GM19324 (cell line): ENCODE results near the gene CD37.
"Not testable (repeated sequence)": the region's sequence is repeated elsewhere in the genome, so short reads cannot be mapped to it uniquely, and the experiment has no call there.

Source experiments
- ATAC-seq: cut with Tn5 transposase; IDR thresholded peaks from one replicate; pipeline ENCODE4 v1.9.1; 2021; ENCODE audit warnings: mild to moderate bottlenecking, moderate library complexity; ENCODE audit not compliant: unreplicated experiment, low FRiP score

The CD37 gene

DNA sequence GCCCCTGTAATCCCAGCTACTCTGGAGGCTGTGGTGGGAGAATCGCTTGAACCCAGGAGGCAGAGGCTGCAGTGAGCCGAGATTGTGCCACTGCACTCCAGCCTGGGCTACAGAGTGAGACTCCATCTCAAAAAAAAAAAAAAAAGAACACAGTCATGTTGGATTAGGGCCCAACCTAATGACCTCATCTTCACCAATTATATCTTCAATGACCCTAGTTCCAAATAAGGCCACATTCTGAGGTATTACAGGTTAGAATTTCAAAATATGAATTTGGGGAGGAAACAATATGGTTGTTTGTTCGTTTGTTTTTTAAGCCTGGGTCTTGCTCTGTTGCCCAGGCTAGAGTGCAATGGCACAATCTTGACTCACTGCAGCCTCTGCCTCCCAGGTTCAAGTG, 38.0 kb downstream of the CD37 start:
- not testable (repeated sequence) for ATAC-seq

DNA sequence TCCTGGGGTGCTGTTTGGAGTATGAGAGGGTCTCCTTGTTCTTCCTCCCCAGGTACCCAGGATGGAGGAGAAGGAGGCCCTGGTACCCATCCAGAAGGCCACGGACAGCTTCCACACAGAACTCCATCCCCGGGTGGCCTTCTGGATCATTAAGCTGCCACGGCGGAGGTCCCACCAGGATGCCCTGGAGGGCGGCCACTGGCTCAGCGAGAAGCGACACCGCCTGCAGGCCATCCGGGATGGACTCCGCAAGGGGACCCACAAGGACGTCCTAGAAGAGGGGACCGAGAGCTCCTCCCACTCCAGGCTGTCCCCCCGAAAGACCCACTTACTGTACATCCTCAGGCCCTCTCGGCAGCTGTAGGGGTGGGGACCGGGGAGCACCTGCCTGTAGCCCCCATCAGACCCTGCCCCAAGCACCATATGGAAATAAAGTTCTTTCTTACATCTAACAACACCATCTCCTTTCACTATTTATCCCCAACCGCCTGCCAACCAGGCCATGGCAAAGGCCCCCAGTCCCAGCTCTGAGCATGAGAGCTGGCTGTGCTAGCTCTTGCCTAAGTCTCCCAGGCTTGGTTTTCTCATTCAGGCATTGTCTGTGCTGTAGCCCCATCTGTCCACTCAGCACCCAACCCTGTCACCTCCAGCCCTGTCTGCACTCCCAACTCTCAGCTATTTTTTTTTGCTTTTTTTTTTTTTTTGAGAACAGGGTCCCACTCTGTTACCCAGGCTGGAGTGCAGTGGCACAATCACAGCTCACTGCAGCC, 39.6 kb downstream of the CD37 start:
- ATAC-seq: no peak

DNA sequence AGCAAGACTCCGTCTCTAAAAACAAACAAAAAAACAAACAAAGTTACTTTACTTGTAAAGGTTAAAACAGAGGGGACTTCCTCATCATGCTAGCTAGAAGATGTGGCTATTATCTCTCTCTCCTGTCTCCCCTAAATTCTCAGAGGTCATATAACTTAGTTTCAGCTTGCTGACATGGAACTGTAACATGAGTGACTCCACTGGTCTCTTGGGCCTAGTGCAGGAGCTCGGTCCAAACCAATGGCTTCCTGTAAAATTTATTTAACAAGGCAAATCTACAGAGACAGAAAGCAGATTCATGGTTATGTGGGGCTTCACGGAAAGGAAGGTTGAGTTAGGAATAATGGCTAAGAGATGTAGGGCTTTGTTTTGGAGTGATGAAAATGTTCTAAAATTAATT, 43.3 kb downstream of the CD37 start:
- no peak for ATAC-seq

DNA sequence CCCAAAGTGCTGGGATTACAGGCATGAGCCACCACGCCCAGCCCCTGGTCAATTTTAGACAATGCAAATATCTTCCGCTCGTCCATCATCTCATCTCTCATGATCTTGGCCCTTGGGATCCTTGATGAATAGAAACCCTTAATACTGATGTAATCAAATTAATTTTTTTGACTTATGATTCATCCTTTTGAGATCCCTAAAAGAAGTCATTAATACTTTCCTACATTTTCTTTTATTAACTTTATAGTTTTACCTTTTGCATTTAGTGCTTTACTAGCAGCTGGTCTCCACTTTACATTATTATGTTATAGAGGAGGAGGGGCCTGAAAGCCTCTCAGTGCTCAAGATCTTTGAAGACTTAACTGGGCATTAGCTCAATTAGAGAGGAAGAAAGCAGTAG, 45.2 kb downstream of the CD37 start:
- no peak for ATAC-seq

DNA sequence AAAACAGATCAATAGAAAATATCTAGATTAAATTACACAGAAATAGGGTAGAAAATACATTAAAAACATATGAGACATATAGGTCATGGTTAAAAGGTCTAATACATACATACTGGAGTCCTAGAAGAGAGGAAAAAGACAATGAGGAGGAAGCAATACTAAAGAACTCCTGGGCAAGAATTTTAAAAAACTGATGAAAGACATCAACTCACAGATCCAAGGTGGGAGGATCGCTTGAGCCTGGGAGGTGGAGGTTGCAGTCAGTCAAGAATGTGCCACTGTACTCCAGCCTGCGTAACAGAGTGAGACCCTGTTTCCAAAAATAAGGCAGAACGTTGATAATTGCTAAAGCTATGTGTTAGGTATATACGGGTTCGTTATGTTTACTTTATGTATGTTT, 47.4 kb downstream of the CD37 start:
- ATAC-seq: no peak

DNA sequence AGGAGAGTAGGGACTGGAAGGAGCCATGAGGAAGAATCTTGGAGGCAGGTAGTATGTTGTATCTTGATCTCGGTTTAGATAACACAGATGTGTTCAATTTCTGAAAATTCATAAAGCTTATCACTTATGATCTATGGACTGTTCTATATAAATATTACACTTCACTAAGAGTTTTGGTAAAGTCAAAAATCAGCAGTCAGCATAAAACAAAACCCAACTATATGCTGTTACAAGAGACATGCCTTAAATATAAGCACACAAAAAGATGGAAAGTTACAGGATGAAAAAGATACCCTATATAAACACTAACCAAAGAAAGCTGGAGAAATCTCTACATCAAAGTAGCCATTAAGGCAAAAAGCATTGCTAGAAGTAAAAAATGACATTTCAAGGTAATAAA, 48.4 kb downstream of the CD37 start:
- ATAC-seq: no peak

DNA sequence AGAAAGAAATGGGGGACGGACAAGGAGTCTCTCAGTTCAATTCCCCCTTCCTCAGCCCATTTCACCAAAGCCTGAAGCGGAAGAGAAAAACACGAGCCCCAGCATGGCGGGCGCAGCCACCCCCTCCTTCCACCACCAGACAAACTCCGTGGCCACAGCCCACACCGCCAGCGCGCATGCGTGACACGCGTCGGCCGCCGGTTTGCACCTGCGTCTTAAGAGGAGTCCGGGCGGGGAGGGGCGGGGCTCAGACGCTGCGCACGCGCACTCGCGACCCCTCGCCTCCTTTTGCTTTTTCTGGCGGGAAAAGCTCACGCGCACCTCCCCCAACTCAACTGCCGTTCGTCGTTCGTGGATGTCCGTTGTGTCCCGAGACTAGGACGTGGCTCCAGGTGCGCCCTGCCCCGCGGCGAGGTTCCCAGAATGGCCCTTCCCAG, 52.7 kb downstream of the CD37 start, which contains the start of gene KASH5:
KASH5 (plus strand) TSS at position 314 of the 437 bp plus-strand sequence. CDS start 2,635 bp downstream, outside the sequence.
- no peak for ATAC-seq

DNA sequence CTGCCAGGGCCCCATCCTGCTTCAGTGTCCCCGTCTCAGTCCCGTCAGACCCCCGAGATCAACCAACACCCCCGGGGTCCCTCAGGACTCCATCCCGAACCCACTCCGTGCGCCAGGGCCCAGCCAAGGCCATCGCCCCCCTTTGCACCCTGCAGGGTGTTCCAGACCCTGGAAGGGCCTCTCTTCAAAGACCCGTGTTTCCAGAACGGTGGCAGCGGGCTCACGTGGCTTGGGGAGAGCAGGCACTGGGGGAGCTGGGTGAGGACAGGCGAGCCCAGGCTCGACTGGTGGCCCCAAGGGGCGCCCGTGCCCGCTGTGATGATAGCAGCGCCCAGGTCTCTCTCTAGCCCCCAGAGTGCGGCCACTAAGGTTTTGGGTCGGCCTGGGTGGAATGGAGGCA, 54.2 kb downstream of the CD37 start:
- ATAC-seq: no peak
